Spinal cord (tissue), 10 donors: ENCODE measurements around the gene DSCAML1. TPM values are rescaled to one million over a fixed set of nuclear protein-coding genes. Genes with fewer than 3 reads are reported as not detected.
A peak's percentile ranks its signal among the peaks of the same experiment; 100 is the strongest.

Source experiments
- DNase-seq, 6 donors: peaks; one replicate each; pipeline versions ENCODE4 v3.0.0 to v3.0.0-alpha.2; 2013 to 2015; ENCODE audit warnings: low spot score in 6 of 6, low read depth in 4 of 6
- H3K27ac ChIP-seq: one replicate; pipeline ENCODE4 v1.5.1; 2013; ENCODE audit warnings: low read depth, low read length, control low read depth
- H3K27me3 ChIP-seq: one replicate; pipeline ENCODE4 v1.6.1; 2013; ENCODE audit warnings: low read length; ENCODE audit not compliant: control insufficient read depth, insufficient read depth
- H3K36me3 ChIP-seq: one replicate; pipeline ENCODE4 v1.6.1; 2013; ENCODE audit warnings: low read length; ENCODE audit not compliant: control insufficient read depth, insufficient read depth
- H3K4me1 ChIP-seq: one replicate; pipeline ENCODE4 v1.6.1; 2013; ENCODE audit warnings: low read length; ENCODE audit not compliant: control insufficient read depth, insufficient read depth
- H3K4me3 ChIP-seq: one replicate; pipeline ENCODE4 v1.5.1; 2013; ENCODE audit warnings: low read depth, low read length, control low read depth
- H3K9me3 ChIP-seq: one replicate; pipeline ENCODE4 v1.6.1; 2013; ENCODE audit warnings: low read length; ENCODE audit not compliant: control insufficient read depth, insufficient read depth
- WGBS: methylation state at CpG from one replicate; pipeline ENCODE4 v1.1.5; 2013; ENCODE audit warnings: missing lambda C conversion rate; ENCODE audit not compliant: insufficient coverage; 5-methylcytosine and 5-hydroxymethylcytosine counted together
- polyA plus RNA-seq, 2 donors: library from polyadenylated mRNA; unstranded; fragments of 120-200 nt; gene quantifications; one replicate each; pipeline ENCODE4 v1.2.1, GENCODE V29; 2013; ENCODE audit not compliant: insufficient read length in 2 of 2
- total RNA-seq, 2 donors: library from RNA; depleted of rRNA in 1 of 2; stranded (reverse); fragments of 120-200 nt in 1 of 2; fragments of >200 nt in 1 of 2; gene quantifications; one replicate each; pipeline versions ENCODE4 v1.2.3 to v1.2.4, GENCODE V29; 2013 to 2014
- donor health status: healthy.

The DSCAML1 gene
- total and polyA plus RNA-seq, 4 donors = 3.5 to 14.4 (median 8.2) TPM

- Histone ChIP-seq H3K27me3 (peaks cover 49% of the 10 kb centered on the region), H3K9me3 (no peaks in the 10 kb centered on the region), H3K36me3 (no peaks in the 10 kb centered on the region), H3K4me1 (peaks cover 47% of the 10 kb centered on the region), H3K27ac (peak overlapping the region; percentile 52), H3K4me3 (peak overlapping the region; percentile 52)
- 2% methylated on average over 53 of the region's 53 CpGs for WGBS
- DNase-seq = no peak
Measured at GRCh38 chr11:117795638-117796455, 1.2 kb downstream of the DSCAML1 start.

GRCh38 chr11:117794772-117795629 is 2.0 kb downstream of the DSCAML1 start:
- peaks cover 47% of the 10 kb centered on the region for H3K4me1 ChIP-seq
- H3K9me3 ChIP-seq = no peaks in the 10 kb centered on the region
- 32% methylated on average over 20 of the region's 29 CpGs for WGBS
- peak overlapping the region; percentile 52 for H3K27ac ChIP-seq
- DNase-seq = peak in 2 of 6 donors; percentile 49 to 52
- peaks cover 49% of the 10 kb centered on the region for H3K27me3 ChIP-seq
- H3K4me3 ChIP-seq = peak overlapping the region; percentile 52
- no peaks in the 10 kb centered on the region for H3K36me3 ChIP-seq

GRCh38 chr11:117794135-117794534 is 2.9 kb downstream of the DSCAML1 start:
- no peak overlapping the region for H3K27ac ChIP-seq
- H3K4me1 ChIP-seq = peaks cover 54% of the 10 kb centered on the region
- H3K27me3 ChIP-seq = peaks cover 49% of the 10 kb centered on the region
- no peaks in the 10 kb centered on the region for H3K9me3 ChIP-seq
- 17% methylated on average over 6 of the region's 10 CpGs for WGBS
- no peaks in the 10 kb centered on the region for H3K36me3 ChIP-seq
- peak in 2 of 6 donors; percentile 60 to 82 for DNase-seq
- peak overlapping the region; percentile 52 for H3K4me3 ChIP-seq

GRCh38 chr11:117793583-117793982 is 3.4 kb downstream of the DSCAML1 start:
- Histone ChIP-seq H3K9me3 (no peaks in the 10 kb centered on the region), H3K4me1 (peaks cover 54% of the 10 kb centered on the region), H3K4me3 (peak overlapping the region; percentile 5), H3K36me3 (no peaks in the 10 kb centered on the region), H3K27me3 (peaks cover 49% of the 10 kb centered on the region), H3K27ac (no peak overlapping the region)
- peak in 2 of 6 donors; percentile 60 to 66 for DNase-seq
- WGBS = 45% methylated on average over 8 of the region's 9 CpGs

GRCh38 chr11:117792992-117793391 is 4.0 kb downstream of the DSCAML1 start:
- no peaks in the 10 kb centered on the region for H3K36me3 ChIP-seq
- WGBS = 77% methylated on average over 4 of the region's 6 CpGs
- no peak overlapping the region for H3K4me3 ChIP-seq
- no peak for DNase-seq
- H3K4me1 ChIP-seq = peaks cover 54% of the 10 kb centered on the region
- H3K9me3 ChIP-seq = no peaks in the 10 kb centered on the region
- H3K27ac ChIP-seq = no peak overlapping the region
- peaks cover 47% of the 10 kb centered on the region for H3K27me3 ChIP-seq

- no peak overlapping the region for H3K4me3 ChIP-seq
Measured at GRCh38 chr11:117792241-117792640, 4.8 kb downstream of the DSCAML1 start.

GRCh38 chr11:117790279-117790678 is 6.7 kb downstream of the DSCAML1 start:
- H3K27ac ChIP-seq = no peak overlapping the region
- no peaks in the 10 kb centered on the region for H3K9me3 ChIP-seq
- DNase-seq = peak in 1 of 6 donors; percentile 49
- H3K36me3 ChIP-seq = no peaks in the 10 kb centered on the region
- 29% methylated on average over 1 of the region's 3 CpGs for WGBS
- no peak overlapping the region for H3K4me3 ChIP-seq
- peaks cover 46% of the 10 kb centered on the region for H3K4me1 ChIP-seq
- H3K27me3 ChIP-seq = peaks cover 26% of the 10 kb centered on the region

More at GRCh38 chr11:117792241-117792640, 4.8 kb downstream of the DSCAML1 start:
- 79% methylated on average over 3 of the region's 5 CpGs for WGBS
- no peaks in the 10 kb centered on the region for H3K36me3 ChIP-seq
- peaks cover 54% of the 10 kb centered on the region for H3K4me1 ChIP-seq
- peaks cover 41% of the 10 kb centered on the region for H3K27me3 ChIP-seq
- no peak for DNase-seq
- no peaks in the 10 kb centered on the region for H3K9me3 ChIP-seq
- H3K27ac ChIP-seq = no peak overlapping the region

GRCh38 chr11:117789241-117789640 is 7.8 kb downstream of the DSCAML1 start:
- WGBS = 87% methylated on average over 4 of the region's 4 CpGs
- no peak for DNase-seq
- H3K27me3 ChIP-seq = peaks cover 16% of the 10 kb centered on the region
- H3K4me3 ChIP-seq = no peak overlapping the region
- no peak overlapping the region for H3K27ac ChIP-seq
- no peaks in the 10 kb centered on the region for H3K9me3 ChIP-seq
- H3K36me3 ChIP-seq = no peaks in the 10 kb centered on the region
- H3K4me1 ChIP-seq = peaks cover 37% of the 10 kb centered on the region

GRCh38 chr11:117786135-117786870 is 10.7 kb downstream of the DSCAML1 start:
- WGBS = 80% methylated on average over 3 of the region's 14 CpGs
- Histone ChIP-seq H3K4me3 (no peak overlapping the region), H3K27ac (no peak overlapping the region), H3K36me3 (no peaks in the 10 kb centered on the region), H3K27me3 (no peaks in the 10 kb centered on the region), H3K9me3 (no peaks in the 10 kb centered on the region), H3K4me1 (peaks cover 23% of the 10 kb centered on the region)
- DNase-seq = no peak
